Measurements from ENCODE around the gene UBR4.
"Not testable (repeated sequence)": the region's sequence is repeated elsewhere in the genome, so short reads cannot be mapped to it uniquely, and the experiment has no call there.

UBR4 gene

DNA sequence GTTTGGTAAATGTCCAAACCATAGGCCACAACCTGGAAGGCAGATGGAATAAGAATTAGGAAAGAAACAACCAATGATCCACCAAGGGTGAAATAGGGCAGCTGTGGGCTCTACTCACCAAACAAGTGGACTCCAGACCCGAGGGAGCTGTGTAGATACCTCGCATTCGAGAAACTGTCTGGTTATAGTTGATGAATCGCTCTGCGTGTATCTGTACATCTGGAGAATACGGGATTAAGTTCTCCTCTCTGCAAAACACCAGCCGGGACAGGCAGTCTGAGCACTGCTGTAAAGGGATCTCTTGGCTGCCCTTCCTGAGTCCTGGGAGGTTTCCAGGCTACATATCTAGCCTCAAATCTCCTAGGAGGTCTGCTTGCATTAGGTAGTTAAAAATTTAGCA is 9.4 kb upstream of the UBR4 start:
- no peak for DNase-seq

DNA sequence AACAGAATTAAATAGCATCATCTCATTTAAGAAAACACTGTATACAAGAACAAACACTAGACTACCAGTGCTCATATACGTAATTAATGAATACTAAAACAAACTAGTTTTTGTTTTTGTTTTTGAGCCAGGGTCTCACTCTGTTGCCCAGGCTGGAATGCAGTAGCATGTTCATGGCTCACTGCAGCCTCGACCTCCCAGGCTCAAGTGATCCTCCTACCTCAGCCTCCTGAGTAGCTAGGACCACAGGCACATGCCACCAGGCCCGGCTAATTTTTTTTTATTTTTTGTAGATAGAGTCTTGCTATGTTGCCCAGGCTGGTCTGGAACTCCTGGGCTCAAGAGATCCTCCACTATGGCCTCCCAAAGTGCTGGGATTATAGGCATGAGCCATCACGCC is 6.5 kb upstream of the UBR4 start:
- DNase-seq = not testable (repeated sequence)

DNA sequence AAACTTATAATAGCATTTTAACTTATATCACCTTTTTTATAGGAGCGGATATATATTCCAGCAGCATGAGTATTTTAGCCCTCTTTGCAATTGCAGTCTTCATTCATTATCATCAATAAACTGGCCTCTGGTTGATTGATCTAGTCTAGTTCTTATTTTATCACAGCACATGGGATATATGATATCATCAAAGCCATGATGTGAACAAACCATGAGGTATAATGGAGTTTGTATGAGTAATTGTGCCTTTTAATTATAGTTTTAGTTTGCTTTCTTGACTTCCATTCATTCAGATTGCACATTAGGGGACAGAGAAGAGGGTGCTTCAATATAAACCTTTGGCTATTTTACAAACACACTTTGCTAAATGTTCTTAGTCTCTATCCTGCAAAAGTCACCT is 3.5 kb upstream of the UBR4 start:
- DNase-seq = no peak

DNA sequence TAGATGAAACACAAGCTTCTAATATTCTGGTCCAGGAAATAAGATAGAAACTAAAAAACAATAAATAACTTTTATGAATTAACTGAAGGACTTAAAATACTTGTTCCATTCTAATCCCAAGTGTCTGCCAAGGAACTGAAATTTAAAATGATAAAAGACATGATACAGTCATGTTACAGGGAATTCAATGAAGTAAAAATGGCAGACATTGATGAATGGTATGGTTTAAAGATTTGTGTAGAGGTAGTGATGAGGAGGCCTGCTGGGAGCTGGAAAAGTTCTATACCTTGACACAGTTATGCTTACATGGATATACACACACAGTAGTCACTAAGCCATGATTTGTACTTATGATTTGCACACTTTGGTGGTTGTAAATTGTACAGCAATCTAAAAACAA is 2.1 kb upstream of the UBR4 start:
- no peak for DNase-seq

DNA sequence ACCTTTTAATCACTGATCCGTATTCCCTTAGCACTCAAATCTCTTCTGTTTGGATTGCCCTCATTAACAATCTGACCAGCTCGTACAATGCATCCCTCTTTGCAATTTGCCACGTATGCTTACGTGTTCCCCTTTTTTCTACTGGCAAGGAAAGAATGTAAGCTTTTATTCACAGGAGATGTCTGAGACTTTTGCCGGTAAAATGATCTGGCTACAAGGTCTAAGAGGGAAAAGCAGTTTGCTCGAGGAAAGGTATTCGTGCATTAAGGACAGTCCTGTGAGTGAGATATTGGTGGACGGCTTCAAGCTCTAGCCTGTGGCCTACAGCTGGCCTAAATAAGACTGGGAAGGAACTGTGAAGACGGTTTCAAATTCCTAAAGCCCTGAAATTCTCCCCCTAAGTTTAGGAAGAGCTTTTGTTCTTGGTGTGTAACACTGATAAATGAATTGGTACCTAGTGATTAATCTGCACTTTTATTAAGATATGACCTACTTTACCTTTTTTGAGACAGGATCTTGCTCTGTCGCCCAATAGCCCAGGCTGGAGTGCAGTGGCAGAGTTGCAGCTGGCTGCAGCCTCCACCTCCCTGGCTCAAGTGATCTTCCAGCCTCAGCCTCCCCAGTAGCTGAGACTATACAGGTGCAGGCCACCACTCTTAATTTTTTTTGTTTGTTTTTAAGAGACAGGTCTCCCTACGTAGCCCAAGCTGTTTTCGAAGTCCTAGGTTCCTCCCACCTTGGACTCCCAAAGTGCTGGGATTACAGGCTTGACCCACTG is 895 bp upstream of the UBR4 start:
- DNase-seq = no peak

DNA sequence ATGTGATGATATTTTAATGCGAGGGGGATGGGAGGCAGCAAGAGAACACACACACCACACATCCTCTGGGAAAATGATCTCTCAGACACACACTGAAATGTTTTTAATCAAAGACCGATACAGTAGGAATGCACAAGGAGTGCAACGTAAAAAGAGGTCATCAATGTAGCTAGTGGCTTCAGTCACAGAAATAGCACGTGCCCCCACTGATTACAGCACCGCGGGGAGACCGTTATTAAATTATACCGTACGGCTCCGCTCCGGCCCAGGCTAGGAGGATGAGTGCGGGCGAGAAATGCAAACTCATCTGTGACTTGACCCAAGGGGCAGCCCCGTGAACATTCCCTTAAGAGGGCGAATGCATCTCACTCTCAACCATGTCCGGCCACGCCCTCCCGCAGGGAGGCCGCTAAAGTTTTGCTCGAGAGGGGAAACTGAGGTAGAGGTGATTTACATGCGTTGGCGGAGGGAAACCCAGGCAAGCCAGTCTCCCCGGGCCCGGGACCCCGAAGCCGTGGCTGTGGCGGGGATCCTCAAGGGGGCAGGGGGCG is 552 bp downstream of the UBR4 start:
- peak; percentile 76 for DNase-seq

DNA sequence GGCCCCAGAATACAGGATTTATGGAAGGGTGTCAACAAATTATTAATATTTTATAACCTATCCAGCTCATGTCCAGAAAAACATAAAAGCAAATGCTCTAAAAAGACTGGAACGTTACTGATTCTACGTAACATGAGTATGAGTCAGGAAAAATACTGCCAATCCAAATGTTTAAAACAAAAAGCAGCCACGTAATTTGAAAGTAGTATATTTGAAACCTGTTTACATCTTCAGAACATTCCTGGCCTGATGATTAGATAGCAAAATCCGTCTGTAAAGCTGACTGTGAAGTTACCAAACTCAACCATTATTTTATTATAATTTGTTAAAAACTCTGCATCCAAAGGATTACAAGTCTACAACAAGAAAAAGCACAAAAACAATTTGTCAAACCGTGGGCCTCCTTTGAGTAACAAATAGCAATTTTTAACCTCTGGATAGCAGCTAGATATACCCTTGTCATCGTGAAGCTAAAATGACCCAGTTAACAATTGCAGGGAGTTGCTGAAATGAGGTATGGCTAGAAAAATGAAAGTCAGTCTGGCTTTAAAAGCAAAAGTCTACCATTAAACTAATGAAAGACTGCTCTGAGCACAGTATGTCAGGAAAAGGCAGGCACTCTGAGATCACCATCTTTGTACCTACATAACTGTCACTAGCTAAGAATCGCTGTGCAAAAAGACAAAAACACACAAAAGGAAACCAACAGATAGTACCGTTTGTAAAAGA is 1.2 kb downstream of the UBR4 start:
- peak; percentile 20 for DNase-seq

DNA sequence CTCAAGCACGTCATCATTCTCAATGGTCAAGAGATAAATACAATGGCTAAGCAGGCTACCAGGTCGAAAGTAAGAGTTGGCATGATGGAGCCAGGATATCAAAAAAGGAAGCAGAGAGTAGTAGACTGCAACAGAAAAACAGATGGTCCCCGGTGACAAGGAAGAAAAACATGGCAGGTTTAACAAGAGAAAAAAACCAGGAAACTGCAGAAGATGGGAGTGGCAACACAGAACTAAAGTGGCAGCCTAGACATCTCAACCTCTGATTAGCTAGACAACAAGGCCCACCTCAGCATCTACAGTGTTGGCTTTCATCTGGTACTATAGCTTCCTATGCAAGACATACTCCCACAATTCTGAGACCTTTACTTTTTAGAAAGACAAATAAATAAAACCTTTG is 3.1 kb downstream of the UBR4 start:
- no peak for DNase-seq

DNA sequence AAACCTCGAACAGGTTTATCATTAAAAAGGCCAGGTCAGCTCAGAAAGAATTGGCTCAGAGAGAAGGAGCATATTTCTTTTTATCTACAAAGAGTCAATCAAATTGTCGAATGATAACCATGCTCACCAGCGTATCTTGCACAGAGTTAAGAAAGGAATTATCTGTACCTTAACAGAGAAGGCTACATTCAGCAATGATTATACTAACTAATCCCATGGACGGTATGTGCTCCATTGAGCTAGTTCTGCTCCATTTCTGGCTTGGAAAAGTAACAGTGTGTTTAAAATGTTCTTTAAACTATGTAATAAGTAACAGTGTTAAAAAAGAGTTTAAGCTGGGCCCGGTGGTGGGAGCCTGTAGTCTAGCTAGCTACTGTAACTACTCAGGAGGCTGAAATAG is 4.2 kb downstream of the UBR4 start:
- no peak for DNase-seq

DNA sequence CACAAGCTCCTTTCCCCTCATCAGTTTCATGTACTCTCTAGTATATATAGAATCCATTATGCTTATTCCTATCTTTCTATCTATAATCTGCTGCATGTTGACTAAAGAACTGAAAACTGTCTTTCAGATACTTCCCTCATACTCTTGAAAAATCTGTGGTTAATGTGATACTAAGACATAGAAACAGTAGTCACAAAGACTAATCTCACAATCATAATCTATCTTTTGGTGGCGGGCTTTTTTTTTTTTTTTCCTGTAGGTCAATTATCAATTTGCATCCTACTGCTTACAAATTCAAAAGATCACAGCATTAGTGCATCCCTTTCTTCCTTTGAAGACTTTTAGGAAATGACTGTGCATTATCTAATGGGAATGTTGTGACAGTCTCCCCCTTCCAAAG is 4.7 kb downstream of the UBR4 start:
- DNase-seq = peak; percentile 43

DNA sequence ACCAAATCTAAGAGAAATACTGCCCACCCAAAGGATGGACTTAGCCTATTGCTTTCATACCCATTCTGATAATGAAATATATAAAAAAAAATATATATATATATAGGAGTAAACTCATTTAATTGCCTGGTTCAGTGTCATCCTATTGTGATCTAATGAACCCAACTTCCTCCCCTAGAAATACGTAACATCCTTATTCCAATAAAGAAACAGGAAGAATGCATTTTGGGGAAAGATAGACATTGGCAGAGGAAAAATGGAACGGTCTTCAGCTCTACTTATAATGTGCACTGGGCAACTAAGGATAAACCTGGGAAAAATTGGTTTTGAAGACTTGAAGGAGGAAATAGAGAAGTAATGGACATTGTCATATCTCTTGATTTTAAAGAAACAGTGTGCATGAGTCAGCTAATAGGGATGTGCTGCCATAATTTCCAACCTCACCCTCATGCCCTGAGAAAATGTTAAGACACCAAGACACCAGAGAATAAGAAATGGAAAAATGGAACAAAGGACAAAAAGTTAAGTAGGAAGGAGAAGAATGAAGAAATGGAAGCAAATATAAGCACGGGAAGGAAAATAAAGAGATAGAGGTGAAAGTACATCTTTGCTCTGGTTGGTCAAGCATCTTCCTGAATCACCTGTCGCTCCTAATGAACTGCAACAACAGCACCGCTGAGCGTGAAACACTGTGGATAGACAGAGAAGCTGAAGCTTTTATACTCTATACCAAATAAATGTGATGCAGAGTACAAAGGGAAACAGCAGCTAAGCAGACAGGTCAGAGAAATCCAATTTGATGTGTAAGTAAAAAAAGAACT is 5.4 kb downstream of the UBR4 start:
- no peak for DNase-seq

DNA sequence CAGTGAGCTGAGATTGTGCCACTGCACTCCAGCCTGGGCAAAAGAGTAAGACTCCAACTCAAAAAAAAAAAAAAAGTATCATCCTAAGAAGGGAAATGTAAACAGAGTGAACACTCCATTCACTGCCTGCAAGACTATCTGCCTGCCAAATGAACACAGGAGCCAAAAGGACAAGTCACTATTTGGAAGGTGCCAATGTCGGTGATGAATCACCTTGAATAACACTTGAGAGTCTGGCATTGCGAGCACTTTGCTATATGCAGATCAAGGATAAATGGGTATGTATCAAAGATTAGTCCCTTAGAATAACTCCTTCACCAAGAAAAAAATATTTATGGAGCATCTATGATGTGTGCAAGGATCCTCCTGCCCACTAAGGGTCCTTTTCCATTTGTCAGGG is 6.6 kb downstream of the UBR4 start:
- no peak for DNase-seq

DNA sequence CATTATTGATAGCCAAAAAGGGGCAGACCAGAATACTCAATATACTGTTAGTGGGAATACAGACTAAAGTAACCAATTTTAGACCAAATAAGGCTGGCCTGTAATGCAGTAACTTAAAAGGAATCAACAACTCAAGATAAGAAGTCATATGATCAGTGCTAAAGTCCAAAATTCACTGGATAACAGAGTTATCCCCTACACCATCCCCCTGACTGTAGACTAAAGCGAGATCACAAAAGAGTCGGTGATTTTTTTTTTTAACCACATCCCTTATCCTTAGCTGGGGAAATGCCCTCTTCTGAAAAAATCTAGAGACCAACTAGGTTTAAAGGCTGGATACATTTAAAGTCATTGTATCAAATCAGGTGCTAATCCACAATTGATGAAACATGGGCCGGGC is 7.7 kb downstream of the UBR4 start:
- DNase-seq = no peak

DNA sequence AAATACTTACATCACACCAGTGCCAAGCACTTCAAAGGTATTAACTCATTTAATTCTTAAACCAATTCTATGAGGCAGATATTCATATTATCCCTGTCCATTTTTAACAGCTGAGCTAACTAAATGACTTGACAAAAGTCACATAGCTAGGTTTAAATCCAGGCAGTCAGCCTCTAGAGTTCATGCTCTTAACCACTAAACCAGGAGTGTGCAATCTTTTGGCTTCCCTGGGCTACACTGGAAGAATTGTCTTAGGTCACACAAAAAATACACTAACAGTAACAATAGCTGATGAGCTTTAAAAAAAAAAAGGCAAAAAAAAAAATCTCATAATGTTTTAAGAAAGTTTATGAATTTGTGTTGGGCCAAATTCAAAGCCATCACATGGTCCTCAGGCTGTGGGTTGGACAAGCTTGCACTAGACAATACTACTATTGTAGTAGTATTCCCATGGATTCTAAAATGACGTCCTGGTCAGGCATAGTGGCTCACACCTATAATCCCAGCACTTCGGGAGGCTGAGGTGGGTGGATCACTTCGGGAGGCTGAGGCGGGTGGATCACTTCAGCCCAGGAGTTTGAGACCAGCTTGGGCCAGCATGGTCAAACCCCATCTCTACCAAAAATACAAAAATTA is 10.0 kb downstream of the UBR4 start:
- DNase-seq = no peak

DNA sequence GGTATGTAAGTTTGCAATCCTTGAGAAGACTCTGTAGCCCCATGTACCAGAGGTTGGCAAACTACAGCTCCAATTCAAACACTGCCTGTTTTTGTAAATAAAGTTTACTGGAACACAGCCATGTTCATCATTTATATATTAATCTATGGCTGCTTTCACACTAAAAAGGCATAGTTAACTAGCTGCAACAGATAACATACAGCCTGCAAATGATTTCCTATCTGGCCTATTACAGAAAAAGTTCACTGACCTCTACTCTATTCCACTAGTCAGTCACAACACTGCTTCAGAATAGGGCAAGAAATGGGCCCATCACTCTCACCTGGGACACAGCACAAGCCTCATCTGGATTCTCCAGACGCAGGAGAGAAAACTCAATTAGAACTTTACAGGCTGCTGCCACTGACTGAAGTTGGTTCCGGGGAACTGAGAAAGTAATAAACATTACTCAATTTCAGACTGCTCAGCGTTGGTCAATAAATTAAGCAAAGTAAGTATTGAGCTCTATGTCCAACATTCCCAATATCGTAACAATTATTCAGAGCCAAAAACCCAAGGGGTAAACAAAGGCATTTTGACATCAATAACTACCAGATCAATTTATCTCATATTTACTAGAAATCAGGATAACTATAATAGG is 10.6 kb downstream of the UBR4 start:
- DNase-seq = no peak

DNA sequence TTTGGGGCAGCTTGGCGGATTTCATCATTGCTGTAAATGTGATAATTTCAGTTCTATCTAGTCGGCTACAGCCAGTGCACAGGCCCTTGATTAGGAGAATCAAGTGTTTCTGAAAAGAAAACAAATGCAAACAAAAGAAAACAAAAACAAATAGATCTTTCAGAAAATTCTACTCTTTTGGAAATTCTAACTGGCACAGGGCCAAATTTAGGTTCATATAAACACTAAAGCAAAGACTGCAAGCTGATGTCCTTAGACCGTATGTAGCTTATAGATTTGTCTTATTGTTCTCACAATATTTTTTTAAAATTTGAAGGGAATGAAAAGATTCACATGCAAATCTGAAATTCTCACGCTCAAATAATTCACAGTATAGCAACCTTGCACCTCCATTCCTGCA is 11.2 kb downstream of the UBR4 start:
- DNase-seq = no peak

DNA sequence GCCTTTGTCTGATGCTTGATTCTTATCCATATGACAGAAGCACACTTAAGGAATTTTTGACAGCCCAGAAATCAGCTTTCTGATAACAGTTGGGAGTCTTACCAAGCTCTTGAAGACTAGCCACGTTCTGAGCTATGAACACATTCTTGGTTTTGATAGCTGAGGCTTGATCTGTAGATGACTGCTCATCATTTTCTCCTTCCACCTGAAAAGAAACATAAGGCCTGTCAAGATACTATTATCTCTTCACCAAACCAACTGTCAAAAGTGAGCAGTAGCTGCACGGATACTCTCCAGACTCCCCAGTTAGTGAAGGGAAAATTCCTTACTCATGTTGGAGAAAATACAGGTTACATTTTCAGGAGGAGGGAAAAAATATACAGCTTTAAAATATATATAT is 12.2 kb downstream of the UBR4 start:
- no peak for DNase-seq

DNA sequence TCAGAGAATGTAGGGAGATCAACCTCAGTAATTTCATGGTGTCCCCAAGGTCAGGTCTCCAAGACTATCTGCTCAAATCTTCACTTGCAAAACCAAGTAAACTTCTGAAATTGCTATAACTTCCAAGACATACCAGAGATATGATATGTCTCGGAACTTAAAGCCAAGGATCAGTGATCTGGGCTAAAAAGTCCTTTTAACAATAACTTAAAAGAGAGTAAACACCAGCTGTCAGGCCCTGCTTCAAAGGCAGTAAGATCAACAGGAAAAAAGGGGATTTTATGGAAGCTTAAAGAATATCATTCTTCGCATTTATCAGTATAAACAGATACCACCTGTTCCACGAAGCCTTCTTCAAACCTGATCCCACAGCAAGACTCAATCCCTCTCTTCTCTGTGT is 13.7 kb downstream of the UBR4 start:
- no peak for DNase-seq

DNA sequence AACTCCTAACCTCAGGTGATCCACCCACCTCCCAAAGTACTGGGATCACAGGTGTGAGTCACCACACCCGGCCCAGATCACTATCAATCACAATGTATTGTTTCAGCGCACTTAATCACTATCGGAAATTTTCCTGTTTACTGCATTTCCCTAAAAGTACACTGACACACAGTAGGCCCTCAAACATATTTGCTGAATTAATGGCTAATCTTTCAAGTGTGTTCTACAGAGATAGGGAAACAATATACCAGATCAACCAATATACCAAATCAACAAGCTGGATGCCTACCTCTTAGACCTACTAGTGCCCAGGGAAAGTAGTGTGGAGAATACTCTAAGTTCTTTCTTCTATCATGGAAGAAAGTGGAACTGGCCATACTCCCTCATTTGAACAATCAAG is 17.1 kb downstream of the UBR4 start:
- no peak for DNase-seq

DNA sequence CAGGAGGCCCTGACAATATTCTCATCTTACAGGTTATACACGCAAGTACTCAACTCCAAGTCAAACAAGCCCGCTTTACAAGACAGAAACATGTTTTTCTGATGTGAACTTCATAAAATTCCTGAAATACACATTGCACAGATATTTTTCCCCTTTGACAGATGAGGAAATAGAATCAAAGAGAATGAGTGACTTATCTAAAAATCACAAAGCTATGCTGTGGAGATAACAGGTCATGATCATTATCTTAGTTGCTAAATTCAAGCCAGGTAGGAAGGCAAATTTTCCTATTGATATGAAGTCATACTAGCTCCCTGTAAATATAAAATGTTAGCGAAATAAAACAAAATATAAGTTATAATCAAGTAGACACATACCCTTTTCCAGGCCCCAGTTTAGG is 18.3 kb downstream of the UBR4 start:
- no peak for DNase-seq

DNA sequence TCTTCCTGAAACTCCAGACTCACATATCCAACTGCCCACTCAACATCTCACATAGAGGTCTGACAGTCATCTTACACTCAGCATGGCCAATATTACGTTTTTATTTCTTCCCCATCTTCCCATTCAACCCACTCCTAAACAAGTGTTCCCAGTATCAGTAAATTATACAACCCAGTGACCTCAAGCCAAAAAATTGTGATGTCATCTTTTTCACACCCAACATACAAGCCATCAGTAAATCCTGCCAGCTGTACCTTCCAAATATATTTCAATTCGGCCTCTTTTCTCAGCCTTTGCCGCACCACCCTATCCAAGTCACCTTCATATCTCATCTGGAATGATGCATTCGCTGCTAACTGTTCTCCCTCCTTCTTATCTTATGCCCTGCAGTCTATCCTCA is 19.6 kb downstream of the UBR4 start:
- DNase-seq = no peak

DNA sequence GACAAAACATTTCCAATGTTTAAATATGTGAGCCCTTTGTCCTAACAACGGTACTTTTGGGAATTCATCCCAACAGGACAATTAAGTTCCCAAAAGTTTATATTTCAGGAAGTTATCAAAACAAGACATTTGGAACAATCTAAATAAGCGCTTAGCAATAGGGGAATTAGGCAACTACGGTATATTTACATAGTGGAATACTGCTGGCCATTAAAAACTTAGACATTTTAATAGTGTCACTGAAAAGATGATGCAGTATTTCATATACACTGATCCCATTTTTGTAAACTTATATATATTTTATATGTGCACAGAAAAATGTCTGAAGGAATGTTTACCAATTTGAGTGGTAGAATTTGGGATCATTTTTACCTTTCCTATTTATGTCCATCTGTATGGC is 20.8 kb downstream of the UBR4 start:
- no peak for DNase-seq

DNA sequence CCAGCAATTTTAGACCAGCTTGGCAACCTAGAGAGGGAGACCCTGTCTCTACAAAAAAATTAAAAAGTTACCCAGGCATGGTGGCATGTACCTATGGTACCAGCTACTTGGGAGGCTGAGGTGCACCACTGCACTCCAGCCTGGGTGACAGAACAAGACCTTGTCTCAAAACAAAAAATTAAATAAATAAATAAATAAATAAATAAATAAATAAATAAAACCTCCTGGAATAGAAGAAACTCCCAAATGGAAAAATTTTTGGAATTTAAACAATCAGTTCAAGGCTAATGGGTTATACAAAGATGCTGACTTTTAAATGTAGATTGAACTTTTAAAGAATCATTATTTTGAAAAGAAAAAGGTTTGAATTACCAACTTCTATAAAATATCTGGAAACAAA is 22.2 kb downstream of the UBR4 start:
- no peak for DNase-seq
